GM19395 (cell line): Measurements from ENCODE around the gene COL5A3.
"Not testable (repeated sequence)": the region's sequence is repeated elsewhere in the genome, so short reads cannot be mapped to it uniquely, and the experiment has no call there.

ENCODE experiments used
- ATAC-seq: cut with Tn5 transposase; IDR thresholded peaks from one replicate; pipeline ENCODE4 v1.9.1; 2021; ENCODE audit warnings: mild to moderate bottlenecking, moderate library complexity; ENCODE audit not compliant: unreplicated experiment

The COL5A3 gene

DNA sequence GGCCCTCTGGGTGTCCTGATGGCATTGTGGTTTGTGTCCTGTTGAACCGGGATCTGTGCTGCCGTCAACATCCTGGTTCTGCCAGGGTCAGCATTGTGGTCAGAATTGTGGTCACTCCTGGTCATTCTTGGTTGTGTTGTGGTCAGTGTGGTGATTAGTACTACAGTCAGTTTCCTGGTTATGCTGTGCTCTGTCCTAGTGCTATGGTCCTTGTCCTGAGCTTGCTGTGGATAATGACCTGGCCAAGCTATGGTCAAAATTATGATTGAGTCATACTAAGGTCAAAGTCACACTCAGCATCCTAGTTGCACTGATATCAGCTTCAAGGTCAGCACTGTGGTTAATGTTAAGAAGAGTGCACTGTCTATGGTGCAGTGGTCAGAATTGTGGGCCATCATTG, 69.5 kb downstream of the COL5A3 start:
- no peak for ATAC-seq

DNA sequence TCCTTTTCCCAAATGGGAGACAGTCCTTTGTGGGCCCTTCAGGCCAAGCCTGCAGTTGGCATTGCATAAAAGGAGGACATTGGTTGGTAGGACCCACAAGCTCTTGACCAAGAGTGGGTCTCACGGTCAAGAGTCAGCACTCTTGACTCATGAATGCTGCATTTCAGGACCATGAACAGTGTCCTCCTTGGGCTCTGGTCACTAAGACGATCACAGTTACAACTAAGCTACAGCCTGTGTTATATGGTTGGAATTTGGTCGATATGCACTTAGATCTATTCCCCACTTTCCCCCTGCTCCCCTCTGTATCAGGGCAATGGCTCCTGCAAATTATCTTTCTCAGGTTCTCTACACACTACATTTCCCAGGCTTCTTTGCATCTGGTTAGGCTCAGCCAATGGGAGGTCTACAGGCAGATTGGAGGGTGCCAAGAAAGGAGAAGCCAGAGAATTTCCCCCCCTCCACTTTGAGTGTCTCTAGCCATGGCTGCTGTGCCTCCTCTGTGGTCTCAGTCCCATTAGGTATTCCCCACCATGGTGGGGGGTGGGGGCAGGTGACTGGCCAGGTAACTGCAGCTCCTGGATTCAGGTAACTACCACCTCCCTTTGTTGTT, 70.9 kb downstream of the COL5A3 start:
- no peak for ATAC-seq

DNA sequence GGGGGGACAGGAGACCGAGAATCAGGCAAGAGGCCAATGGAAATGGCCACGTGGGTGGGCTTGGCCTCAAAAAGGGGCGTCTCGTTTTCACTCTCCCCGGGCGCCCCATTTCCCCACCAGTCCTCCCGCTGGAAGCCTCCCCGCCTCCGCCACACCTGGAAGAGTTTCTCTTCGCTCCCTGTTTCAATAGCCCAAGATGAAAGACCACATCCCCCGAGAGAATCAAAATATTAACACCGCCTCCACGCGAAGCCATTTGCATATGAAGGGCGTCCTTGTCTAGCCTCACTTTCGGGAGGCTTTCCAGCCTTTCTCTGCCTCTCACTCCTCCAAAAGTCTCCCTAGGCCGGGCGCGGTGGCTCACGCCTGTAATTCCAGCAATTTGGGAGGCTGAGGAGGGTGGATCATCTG, 73.3 kb downstream of the COL5A3 start:
- ATAC-seq = no peak

DNA sequence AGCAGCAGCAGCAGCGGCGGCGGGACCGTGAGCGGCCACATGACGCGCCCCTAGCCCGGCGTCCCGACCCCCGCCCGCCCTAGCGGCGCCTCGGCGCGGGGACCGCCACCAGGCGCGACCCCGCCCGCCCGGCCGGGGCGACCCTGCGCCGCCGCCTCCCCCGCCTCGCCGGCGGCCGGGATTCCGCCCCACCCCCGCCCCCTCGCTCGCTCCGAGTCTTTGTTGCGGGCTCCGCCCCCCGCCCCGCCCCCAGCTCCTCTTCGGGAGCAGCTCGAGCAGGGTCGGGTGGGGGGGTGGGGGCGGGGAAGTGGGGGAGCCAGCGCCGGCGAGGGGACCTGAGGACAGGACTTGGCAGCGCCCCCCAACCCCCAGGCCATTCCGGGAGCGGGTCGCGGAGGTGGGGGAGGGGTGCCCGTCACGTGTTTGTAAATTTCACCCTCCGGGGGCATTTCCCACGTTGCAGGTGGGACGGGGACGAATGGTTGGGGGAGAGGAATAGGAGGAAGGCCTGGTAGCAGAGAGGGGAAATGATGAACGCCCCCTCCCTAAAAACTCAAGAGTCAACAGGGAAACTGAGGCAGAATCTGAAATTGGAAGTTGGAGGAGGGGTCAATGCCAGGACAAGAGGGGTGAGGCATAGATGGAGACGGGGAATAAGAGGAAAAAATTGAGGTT, 73.8 kb downstream of the COL5A3 start, which contains the start of gene OLFM2:
Gene OLFM2, minus strand, starts transcription at position 190 of the 675 bp plus-strand sequence. Its CDS starts 149 bp downstream, at position 41.
- ATAC-seq = no peak

DNA sequence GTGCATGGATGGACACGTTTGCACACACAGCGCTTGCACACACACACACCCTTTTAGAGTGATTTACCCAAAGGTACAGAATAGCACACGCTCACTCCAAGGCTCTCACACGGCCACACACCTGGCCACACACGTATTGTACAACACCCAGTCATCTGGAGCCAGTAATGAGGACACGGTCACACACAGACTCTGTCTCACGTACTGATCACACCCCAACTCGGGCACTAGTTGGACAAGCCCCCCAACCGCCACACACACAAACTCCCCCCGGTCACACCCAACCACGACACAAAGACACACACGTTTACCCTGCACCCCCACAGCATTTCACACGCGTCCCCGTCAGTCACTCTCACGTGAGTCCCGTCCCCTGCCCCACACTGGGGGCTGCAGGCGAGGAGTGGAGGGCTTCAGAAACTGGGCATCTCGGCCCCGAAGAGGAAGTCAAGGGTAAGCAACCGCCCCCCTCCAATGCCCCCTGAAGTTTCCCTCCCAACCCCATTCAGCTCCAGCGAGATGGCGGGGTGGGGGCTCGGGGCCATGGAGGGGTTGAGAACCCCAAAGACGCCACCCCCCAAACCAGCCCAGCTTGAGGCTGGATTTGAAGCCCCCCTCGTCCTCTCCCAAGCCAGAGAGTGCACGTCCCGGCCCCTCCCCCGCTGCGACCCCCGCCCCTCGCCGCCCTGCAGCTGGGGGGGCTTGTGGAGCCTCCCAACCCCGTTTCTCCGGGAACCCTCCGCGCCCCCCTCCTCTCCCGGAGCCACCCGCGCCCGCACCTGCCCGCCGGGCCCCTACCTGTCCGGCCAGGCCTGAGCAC, 74.6 kb downstream of the COL5A3 start:
- ATAC-seq = no peak

DNA sequence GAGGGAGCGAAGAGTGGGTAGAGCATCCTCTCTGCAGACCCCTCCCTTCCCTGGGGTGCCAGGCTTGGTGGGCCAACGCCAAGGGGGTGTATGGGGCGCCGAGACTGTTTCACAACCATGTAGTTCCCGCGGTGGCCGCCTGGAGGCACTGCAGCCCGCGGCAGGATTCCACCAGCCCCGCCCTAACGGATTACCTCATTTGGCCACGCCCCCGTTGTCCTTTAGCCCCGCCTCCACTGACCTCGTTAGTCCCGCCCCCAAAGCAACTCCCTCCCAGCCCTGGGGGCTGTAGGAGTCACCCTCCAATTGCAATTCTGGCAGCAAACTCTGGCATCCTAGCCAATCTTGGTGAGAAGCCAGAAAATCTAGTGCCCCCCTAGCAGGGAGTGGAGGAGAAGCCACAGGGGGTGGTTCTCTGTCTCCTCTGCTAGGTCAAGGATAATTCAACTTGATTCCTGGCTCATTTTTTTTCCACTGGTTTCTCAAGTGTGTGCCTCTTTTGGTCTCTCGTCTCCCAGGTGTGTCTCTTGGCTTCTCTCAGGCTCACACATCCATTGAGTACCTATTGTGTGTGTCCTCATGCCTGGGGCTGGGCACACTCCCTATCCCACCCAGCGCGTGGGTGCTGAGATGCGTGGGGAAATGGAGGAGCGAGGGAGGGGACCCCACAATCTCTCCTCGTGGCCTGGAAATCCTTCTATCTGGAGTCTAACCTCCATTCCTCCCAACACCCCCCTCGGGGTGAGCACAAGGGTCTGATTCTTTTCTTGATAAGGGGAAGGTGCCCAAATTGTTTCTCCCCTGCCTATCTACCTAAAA, 76.0 kb downstream of the COL5A3 start:
- no peak for ATAC-seq

DNA sequence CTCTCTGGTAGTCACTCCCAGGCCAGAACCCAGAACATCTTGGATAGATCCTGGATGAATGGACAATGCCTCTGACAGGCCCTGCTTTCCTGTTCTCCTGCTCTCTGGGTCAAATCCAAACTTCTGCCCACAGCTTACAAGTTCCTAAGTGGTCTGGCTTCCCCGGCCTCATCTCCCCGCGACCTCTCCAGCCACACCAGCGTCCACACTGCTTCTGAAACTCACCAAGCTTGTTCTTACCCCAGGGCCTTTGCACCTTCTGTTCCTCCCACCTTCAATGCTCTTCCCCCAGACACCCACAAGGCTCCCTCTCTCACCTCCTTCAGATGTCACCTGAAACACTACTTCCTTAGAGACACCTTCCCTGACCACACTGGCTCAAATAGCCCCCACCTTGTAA, 77.5 kb downstream of the COL5A3 start:
- no peak for ATAC-seq

DNA sequence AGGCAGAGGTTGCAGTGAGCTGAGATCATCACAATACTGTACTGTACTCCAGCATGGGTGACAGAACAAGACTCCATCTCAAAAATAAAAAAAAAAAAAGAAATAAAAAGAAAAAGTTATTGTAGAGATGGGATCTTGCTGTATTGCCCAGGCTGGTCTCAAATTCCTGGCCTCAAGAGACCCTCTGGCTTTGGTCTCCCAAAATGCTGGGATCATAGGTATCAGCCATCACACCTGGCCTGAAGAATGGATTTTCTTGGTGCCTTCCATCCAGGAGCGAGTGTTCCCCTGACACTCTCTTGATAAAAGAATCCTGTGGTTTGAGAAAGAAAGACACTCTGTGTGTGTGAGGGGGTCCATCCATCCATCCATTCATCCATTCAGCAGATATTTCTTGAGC, 78.7 kb downstream of the COL5A3 start:
- no peak for ATAC-seq

DNA sequence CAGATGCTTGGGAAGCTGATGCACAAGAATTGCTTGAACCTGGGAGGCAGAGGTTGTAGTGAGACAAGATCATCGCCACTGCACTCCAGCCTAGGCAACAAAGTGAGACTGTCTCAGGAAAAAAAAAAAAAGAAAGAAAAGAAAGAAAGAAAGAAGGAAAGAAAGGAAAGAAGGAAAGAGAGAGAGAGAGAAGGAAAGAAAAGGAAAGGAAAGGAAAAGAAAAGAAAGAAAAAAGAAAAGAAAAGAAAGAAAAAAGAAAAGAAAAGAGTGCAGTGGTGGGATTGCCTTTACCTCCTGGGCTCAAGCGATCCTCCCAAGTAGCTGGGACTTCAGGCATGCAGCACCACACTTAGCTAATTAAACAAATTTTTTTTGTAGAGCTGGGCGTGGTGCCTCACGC, 86.9 kb downstream of the COL5A3 start:
- no peak for ATAC-seq

DNA sequence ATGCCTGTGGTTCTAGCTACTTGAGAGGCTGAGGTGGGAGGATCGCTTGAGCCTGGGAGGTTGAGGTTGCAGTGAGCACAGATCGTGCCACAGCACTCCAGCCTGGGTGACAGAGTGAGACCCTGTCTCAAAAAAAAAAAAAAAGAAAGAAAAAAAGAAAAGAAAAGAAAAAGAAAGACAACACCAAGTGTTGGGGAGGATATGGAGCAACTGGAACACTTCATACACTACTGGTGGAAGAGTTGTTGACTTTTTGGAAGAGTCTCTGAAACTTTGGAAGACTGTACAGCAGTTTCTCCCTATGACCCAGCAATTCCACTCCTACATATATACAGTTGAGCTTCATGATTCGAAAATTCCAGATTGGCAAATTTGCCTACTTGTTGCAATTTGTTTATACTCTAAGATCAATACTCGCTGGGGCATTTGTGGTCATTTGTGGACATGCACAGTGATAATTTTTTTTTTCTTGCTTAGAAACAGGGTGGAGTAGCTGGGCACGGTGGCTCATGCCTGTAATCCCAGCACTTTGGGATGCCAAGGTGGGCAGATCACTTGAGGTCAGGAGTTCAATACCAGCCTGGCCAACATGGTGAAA, 87.4 kb downstream of the COL5A3 start:
- ATAC-seq = not testable (repeated sequence)

DNA sequence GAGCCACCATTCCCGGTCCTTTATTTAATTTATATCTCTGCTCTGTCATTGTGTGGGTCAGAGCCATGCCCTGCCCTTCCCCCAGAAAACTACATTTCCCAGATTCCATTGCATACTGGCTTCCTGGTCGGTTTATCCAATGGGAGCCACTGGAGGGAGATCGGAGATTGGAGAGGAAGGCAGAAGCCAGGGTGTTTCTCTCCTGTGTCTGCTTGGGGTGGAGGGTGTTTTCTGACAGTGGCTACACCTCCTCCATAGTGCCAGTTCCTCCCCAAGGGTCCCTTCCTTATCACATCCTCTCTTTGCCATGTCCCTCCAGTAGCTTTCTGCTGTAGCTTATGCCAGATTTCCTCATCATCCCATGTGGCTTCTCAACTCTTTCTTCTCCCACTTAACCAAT, 93.0 kb downstream of the COL5A3 start:
- ATAC-seq = no peak

DNA sequence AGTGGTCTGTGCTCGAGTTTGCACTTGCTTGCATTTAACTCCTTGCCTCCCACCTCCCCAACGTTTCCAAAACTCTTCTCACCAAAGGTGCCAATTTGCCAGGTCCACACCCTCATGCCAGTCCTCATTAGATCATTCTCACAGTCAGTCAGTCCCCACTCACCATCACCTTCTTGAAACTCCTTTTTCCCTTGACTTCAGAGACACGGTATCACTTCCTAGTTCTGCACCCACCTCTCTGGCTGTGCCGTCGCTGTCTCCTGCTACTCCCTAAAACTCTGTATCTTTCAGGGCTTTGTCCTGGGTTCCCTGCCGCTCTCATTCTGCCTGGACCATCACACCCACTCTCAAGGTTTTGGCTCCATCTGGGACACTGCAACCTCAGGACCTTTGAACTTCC, 93.6 kb downstream of the COL5A3 start:
- no peak for ATAC-seq

DNA sequence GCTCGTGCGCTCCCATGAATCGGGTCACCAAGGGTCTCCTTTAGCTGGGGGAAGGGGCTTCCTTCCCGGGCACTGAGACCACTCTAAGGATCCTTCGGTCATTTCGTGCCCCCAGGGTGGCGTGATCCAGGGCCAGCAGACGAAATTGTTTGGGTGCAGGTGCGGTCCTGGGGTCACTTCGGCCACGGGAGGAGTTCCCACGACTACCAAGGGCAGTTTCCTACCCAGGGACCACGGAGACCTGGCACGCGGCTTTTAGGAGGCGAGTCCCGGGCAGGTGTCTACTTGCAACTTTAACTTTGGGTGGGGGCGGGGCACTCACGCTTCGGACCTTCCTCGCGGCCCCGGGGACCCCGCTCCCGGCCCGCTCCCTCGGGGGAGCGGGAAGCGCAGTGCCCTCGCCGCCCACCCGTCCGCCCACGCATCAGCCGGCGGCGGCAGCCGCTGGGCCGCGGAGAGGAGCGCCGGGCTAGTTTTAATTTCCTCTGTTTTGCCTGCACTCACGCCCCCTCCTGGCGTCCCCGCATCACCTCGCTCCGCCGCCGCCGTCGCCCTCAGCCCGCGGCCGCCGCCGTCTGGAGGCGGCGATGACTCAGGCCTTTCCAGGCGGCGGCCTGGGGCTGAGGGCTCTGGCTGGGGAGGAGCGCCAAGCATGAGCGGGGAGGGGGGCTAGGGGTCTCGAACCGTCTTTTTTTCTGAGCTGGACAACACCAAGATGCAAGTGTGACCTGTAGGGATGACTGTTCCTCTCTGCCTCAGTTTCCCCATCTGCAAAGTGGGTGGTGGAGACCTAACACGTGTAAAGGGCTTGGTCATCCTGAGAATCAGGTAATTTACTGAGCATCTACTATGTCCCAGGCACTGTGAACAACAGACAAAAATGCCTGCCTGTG, 95.7 kb downstream of the COL5A3 start:
- no peak for ATAC-seq

DNA sequence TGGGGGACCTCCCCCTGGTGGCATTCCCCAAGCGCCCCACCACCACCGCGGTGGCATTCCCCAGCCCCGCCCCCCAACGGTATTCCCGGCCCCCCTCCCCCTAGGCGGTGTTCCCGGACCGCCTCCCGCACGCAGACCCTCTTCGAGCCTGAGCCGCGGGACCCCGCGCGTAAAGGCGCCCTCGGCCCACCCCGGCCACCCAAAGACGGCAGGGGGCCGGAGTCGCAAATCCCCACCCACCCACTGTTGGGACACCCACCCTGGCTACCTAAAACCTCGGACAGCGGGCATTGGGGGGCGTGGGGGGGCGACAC, 96.3 kb downstream of the COL5A3 start:
- ATAC-seq = no peak

DNA sequence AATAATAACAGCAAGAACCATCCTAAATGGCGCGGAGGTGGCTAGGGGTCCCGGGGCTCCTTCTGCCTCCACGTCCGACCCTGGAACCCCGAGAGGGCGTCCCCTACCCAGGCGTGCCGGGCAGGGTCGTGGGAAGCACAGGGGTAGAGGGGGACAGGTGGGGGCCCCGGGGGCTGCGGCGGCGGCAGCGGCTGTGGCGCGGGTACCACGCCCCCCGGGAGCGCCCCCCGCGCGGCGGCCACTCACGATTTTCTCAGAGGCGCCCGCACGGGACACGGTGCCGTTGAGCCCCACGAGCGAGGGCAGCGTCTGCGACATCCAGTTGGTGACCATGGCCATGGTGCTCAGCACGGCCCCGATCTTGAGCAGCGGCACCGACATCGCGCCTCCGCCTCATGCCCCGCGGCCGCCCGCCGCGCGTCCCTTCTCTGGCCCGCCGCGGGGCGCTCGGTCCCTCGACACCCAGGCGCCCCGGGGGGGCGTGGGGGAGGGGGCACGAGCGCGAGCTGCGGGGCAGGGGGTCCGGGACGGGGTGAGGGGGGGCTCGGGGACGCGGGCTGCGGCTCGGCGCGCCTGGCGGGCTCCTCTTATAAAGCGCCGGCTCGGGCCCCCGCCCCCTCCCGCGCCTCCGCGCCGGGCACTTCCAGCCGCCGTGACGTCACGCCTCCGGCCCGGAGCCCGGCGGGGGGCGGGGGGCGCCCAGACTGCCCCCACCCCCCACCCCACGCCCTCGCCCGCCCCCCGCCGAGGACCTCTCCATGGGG, 96.9 kb downstream of the COL5A3 start:
- no peak for ATAC-seq

DNA sequence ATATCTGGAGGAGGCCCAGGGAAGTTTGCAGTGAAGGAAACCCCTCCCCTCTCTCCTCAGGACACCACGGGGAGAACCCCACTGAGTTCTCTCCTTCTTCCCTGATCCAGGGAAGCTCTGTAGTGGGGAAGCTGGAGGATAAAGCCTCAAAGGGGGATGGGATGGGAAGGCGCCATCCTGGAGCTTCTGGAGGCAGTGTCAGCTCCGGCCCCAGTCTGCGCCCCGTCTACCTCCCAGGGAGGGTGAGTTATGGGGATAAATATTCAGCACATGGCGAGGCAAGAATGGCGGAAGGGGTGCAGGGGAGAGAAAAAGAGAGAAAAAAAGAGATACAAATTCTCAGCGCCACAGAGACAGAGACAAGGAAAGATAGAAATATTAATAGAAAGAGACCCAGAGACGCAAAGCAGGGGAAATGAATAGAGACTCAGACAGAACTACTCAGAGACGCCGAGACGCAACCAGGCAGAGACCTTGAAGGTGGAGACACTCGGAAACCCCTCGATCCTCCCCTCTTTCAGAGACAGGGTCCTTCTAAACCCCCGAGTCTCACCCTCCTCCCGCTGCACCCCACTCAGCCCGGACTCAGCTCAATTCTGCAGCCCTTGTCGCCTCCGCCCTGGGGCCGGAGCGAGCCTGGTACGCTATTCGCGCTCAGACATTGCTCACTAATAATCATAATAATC, 97.6 kb downstream of the COL5A3 start:
- ATAC-seq = no peak

DNA sequence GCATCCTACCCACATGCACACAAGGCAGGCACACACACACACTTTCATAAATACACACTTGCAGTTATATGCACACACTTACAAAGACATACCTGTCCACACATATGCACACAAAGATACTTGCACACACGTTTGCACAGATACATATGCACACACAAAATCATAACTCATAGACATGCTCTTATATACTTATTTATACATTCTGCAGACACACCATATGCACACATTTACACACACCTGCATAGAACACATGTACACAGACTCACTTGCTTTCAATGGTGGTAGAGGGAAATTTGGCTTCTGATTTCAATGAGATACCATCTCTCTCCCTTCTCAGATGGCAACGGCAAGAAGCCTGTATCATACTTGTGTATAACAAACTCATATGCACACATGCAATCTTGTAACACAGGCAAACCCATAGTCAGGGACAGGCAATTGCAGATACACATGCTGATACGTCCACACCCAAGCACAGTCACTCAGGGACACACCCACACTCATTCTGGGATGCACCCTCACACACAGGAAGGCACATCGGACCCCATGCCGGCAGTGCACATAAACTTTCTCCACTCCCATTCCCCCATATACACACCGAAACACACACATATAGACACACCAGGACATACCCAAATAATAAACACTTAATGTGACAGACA, 98.6 kb downstream of the COL5A3 start:
- no peak for ATAC-seq

DNA sequence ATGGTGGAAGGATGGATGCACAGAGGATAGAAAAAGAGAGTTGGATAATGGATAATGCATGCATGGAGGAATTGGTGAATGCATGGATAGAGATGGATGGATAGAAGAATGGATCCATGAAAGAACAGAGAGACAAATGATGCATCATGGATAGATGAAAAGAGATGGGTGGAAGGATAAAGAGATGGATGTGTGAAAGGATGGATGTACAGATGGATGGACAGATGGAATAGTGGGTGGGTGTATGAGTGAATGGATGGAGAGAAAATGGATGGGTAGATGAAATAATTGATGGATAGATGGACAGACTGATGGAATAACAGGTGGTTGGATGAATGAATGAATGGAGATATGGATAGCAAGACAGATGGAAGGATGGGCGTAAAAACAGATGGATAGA, 99.7 kb downstream of the COL5A3 start:
- no peak for ATAC-seq
